GM06990 (cell line): ENCODE results near the gene CLSTN2.

ENCODE experiments used
- DNase-seq: peaks from one replicate; pipeline ENCODE4 v3.0.0-alpha.2; 2011; ENCODE audit not compliant: insufficient read length; ENCODE audit errors: extremely low read depth
- H3K27me3 ChIP-seq: replicated peaks from 2 replicates; pipeline ENCODE4 v1.6.0; 2011; ENCODE audit warnings: low read length; ENCODE audit not compliant: control insufficient read depth, insufficient read depth
- H3K36me3 ChIP-seq: 2 replicates; pipeline ENCODE4 v1.5.1; 2011; ENCODE audit warnings: low read length; ENCODE audit not compliant: control insufficient read depth, insufficient read depth
- H3K4me3 ChIP-seq: replicated peaks from 2 replicates; pipeline ENCODE4 v1.5.1; 2011; ENCODE audit warnings: low read depth, mild to moderate bottlenecking, control low read depth, low read length
- TF ChIP-seq, protein P1 (sequence below): IDR thresholded peaks from 2 replicates; pipeline ENCODE4 v1.5.1; 2011; ENCODE audit warnings: low read length, control low read depth, mild to moderate bottlenecking, inconsistent platforms; ENCODE audit not compliant: insufficient read depth, poor library complexity, severe bottlenecking

The CLSTN2 gene

DNA sequence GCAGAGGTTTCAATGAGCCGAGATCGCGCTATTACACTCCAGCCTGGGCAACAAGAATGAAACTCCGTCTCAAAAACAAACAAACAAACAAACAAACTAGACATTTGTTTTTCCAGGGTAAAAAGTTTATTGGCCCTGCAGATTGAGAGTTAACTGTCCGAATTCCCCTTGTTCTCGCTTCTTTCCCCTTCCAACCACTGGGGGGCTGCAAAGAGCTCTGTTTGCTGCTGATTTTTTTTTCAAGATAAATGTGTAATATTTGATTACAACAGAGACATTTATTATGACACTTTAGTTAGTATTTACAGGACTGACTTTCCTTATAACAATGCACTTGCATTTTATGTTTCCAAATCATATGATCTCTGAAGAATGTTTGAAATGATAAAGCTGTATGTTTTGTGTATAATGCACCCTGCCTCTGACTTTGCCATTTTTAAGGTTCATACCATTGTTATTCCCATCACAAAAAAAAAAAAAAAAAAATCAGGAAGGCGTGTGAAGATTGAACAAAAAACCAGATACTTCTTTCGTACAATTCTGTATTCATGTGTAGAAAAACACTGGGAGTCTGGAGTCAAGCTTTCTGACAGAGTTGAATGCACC, 2.8 kb downstream of the CLSTN2 start:
- DNase-seq: no peak
- no peaks in the 10 kb centered on the region for H3K36me3 ChIP-seq
- TF ChIP-seq, protein P1, sequence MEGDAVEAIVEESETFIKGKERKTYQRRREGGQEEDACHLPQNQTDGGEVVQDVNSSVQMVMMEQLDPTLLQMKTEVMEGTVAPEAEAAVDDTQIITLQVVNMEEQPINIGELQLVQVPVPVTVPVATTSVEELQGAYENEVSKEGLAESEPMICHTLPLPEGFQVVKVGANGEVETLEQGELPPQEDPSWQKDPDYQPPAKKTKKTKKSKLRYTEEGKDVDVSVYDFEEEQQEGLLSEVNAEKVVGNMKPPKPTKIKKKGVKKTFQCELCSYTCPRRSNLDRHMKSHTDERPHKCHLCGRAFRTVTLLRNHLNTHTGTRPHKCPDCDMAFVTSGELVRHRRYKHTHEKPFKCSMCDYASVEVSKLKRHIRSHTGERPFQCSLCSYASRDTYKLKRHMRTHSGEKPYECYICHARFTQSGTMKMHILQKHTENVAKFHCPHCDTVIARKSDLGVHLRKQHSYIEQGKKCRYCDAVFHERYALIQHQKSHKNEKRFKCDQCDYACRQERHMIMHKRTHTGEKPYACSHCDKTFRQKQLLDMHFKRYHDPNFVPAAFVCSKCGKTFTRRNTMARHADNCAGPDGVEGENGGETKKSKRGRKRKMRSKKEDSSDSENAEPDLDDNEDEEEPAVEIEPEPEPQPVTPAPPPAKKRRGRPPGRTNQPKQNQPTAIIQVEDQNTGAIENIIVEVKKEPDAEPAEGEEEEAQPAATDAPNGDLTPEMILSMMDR: peak; percentile 76
- H3K27me3 ChIP-seq: peaks cover 2% of the 10 kb centered on the region
- H3K4me3 ChIP-seq: no peak overlapping the region

DNA sequence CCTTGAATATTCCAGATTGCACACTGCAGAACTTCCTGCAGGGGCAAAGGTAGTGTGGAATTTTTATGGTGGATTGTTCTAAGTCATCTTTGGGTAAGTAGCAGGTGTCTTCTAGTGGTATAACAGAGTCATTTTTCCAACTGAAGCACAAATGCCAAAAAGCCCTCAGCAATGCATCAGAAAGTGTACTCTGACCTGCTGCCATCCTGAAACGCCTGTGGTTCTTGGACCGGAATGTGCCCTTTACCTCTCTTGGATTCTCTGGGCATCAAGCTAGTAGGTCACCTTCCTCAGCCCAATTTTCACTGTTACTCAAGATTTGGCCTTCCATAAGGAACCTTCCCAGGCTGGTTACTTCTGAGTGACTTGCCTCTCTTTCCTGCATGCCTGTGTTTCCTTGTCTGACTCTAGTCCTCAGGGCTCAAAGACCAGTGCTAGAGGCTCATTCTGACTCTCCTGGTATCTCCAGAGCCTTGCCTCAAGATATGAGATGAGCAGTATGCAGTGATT, 4.8 kb downstream of the CLSTN2 start:
- TF ChIP-seq, protein P1: no peak
- H3K36me3 ChIP-seq: no peaks in the 10 kb centered on the region
- DNase-seq: no peak
- peaks cover 2% of the 10 kb centered on the region for H3K27me3 ChIP-seq
- H3K4me3 ChIP-seq: no peak overlapping the region

DNA sequence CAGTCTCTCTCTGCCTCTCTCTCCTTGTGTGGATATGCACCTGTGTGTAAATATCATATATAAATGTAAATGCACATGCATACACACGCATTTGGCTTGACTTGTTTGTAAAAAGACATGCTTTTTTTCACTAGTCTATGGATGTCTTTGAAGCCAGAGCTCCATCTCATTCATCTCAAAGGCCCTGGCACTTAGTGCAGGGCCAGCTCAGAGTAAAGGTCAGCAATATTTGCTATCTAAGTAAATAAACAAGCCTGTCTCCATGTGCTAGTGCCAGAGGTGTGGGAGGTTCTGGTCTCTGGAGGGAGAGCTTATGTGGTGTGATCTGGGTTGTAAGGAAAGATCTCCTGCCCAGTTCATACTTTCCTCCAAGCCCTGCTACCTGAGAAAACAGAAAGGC, 5.6 kb downstream of the CLSTN2 start:
- H3K27me3 ChIP-seq: peaks cover 2% of the 10 kb centered on the region
- DNase-seq: no peak
- TF ChIP-seq, protein P1: no peak

DNA sequence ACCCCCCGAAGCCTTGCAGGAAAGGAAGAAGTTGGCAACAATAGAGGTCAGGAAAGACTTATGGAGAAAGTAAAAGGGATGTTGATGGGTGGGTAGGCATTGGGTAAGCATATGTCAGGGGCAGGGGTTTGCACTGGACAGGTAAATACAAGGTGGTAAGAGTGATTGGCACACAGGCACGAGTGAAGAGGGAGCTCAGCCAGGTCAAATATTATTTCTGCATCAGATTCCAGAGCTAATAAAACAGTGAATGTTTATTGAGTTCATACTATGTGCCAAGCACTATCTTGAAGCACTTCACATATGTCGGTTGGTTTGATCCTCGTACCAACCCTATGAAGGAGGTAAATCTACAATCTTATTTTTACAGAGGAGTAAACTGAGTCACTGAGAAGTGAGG, 6.6 kb downstream of the CLSTN2 start:
- no peak for DNase-seq
- H3K4me3 ChIP-seq: no peak overlapping the region
- no peaks in the 10 kb centered on the region for H3K36me3 ChIP-seq
- TF ChIP-seq, protein P1: no peak
- no peaks in the 10 kb centered on the region; the same call in 1 of the 2 replicates for H3K27me3 ChIP-seq

More for the DNA sequence above, 5.6 kb downstream of the CLSTN2 start:
- H3K4me3 ChIP-seq: no peak overlapping the region
- no peaks in the 10 kb centered on the region for H3K36me3 ChIP-seq

DNA sequence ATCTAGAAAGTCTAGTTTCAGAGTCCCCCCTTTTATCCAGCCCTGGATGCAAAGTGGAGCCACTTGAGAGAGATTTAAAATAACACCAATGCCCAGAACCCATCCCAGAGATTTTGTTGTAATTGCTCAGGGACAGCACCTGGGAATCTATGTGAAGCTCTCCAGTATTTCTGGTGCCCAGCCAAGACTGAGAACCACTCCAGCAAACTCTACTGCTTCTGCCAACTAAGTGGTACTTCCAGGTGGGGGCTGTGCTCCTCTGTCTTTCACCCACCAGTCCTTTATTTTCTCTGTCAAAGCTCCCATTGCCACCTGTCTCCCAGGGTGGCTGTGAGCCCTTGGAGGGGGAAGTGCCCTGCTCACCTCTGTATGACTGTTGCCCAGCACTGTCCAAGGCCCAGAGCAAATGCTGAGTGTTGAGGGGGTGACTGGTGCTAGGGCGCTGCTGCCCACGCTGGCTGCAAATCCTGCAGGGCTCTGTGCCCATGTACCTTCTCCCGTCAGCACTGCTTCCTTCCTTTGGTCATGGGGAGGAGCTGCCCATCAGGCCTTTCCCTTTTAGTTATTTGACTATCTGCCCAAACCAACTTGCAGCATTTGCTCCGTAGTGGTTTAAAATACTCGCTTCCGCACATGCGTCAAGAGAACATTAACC, 9.4 kb downstream of the CLSTN2 start:
- DNase-seq: no peak
- TF ChIP-seq, protein P1: no peak
- Histone ChIP-seq H3K36me3 (no peaks in the 10 kb centered on the region), H3K27me3 (no peaks in the 10 kb centered on the region; the same call in 1 of the 2 replicates), H3K4me3 (no peak overlapping the region)
